Mesenteric fat pad (tissue), 1 donor: Measurements from ENCODE around the gene ZNF383. TPM values are rescaled to one million over a fixed set of nuclear protein-coding genes. Genes with fewer than 3 reads are reported as not detected.
"Not testable (repeated sequence)": the region's sequence is repeated elsewhere in the genome, so short reads cannot be mapped to it uniquely, and the experiment has no call there.

Experiments used
- DNase-seq: peaks from one replicate; pipeline ENCODE4 v3.0.0-alpha.2; 2020; ENCODE audit warnings: low spot score
- long read RNA-seq: library from polyadenylated mRNA; unstranded; transcript quantifications from one replicate; pipeline ENCODE4 v2.0.0, GENCODE V29; 2020
- total RNA-seq: library from RNA; stranded (reverse); fragmentation: NEBNext Ultra II Directional; extraction: Animal tissue kit (Norgen Biotek cat#: 25700); gene quantifications from one replicate; pipeline ENCODE4 v1.2.1, GENCODE V29; 2021
- donor health status: DM: yes; HTN: yes; CAD: no.

ZNF383 gene
- total RNA-seq = 5.7 TPM
- long read RNA-seq, partial matches to known transcripts = 0 of 6 reads
- long read RNA-seq, other reads (novel, unspliced or antisense) = 6 of 6 reads

GRCh38 chr19:37217775-37218591 is at the start of gene ZNF383:
Gene ZNF383, plus strand, starts transcription at chr19:37218214. Its CDS starts 12,240 bp downstream, at chr19:37230454.
- peak; percentile 94 for DNase-seq

GRCh38 chr19:37172368-37173366 is 45.3 kb upstream of the ZNF383 start, which contains the start of gene ZNF585A:
Gene ZNF585A, minus strand, starts transcription at chr19:37172695. Its CDS starts 2,785 bp downstream, at chr19:37169910.
- DNase-seq = peak; percentile 93

GRCh38 chr19:37186071-37186470 is 31.9 kb upstream of the ZNF383 start:
- DNase-seq = not testable (repeated sequence)

GRCh38 chr19:37195248-37195647 is 22.8 kb upstream of the ZNF383 start:
- not testable (repeated sequence) for DNase-seq

GRCh38 chr19:37197115-37197514 is 20.9 kb upstream of the ZNF383 start:
- not testable (repeated sequence) for DNase-seq

- DNase-seq = no peak
Observed at GRCh38 chr19:37197768-37198167, 20.2 kb upstream of the ZNF383 start.

GRCh38 chr19:37217480-37217774 is 587 bp upstream of the ZNF383 start:
- DNase-seq = no peak

GRCh38 chr19:37218592-37218935 is 550 bp downstream of the ZNF383 start:
- DNase-seq = no peak

GRCh38 chr19:37220383-37220782 is 2.4 kb downstream of the ZNF383 start:
- DNase-seq = no peak

- DNase-seq = no peak
Observed at GRCh38 chr19:37221136-37221535, 3.1 kb downstream of the ZNF383 start.

GRCh38 chr19:37226248-37226647 is 8.2 kb downstream of the ZNF383 start:
- no peak for DNase-seq

GRCh38 chr19:37227996-37228395 is 10.0 kb downstream of the ZNF383 start:
- no peak for DNase-seq

GRCh38 chr19:37243206-37243632 is 25.2 kb downstream of the ZNF383 start:
- no peak for DNase-seq

- no peak for DNase-seq
Observed at GRCh38 chr19:37251308-37252229, 33.6 kb downstream of the ZNF383 start.

- not testable (repeated sequence) for DNase-seq
Observed at GRCh38 chr19:37263028-37263427, 45.0 kb downstream of the ZNF383 start.

GRCh38 chr19:37267005-37267404 is 49.0 kb downstream of the ZNF383 start:
- peak; percentile 55 for DNase-seq

GRCh38 chr19:37267755-37268154 is 49.7 kb downstream of the ZNF383 start:
- peak; percentile 43 for DNase-seq

- not testable (repeated sequence) for DNase-seq
Observed at GRCh38 chr19:37280656-37281055, 62.6 kb downstream of the ZNF383 start.

- DNase-seq = peak; percentile 12
Observed at GRCh38 chr19:37284020-37284419, 66.0 kb downstream of the ZNF383 start.

- not testable (repeated sequence) for DNase-seq
Observed at GRCh38 chr19:37289229-37289628, 71.2 kb downstream of the ZNF383 start.
